H1 (cell line): ENCODE measurements around the gene SLX4. TPM values are rescaled to one million over a fixed set of nuclear protein-coding genes. Genes with fewer than 3 reads are reported as not detected.

ENCODE experiments used
- CTCF ChIA-PET: fragments of 300-600 bp; sonication (Branson Sonifier 250); formaldehyde crosslinking; loops from one replicate; lab custom pipeline; 2021; ENCODE audit not compliant: partially characterized antibody; lab: Charles Lee
- POLR2A ChIA-PET: fragments of 300-600 bp; sonication (Branson Sonifier 250); formaldehyde crosslinking; loops from one replicate; lab custom pipeline; 2021; ENCODE audit warnings: inconsistent platforms; ENCODE audit not compliant: partially characterized antibody; lab: Charles Lee
- DNase-seq, 2 experiments: peaks; one replicate each; pipeline versions ENCODE4 v3.0.0 to v3.0.0-alpha.2; 2010 to 2022; ENCODE audit warnings: low spot score in 2 of 2, low read depth in 1 of 2, mixed read lengths in 1 of 2
- FAIRE-seq: peaks from 2 replicates; lab custom pipeline; 2011; peaks lifted over from hg19 to GRCh38; lab: Jason Lieb, UNC
- H2AFZ ChIP-seq: 2 replicates; pipeline ENCODE4 v1.8.1; 2012; ENCODE audit warnings: low read length, inconsistent platforms
- H2AK5ac ChIP-seq: 2 replicates; pipeline ENCODE4 v1.6.1; 2013; ENCODE audit warnings: low read depth, low read length
- H2BK120ac ChIP-seq: replicated peaks from 2 replicates; pipeline ENCODE3; 2013; ENCODE audit warnings: low read depth, low read length, inconsistent platforms
- H2BK12ac ChIP-seq: 2 replicates; pipeline ENCODE4 v1.6.1; 2013; ENCODE audit warnings: low read depth, low read length
- H2BK15ac ChIP-seq: 2 replicates; pipeline ENCODE4 v1.6.1; 2013; ENCODE audit warnings: low read length
- H2BK20ac ChIP-seq: 2 replicates; pipeline ENCODE4 v1.6.1; 2013; ENCODE audit warnings: low read length
- H2BK5ac ChIP-seq: 2 replicates; pipeline ENCODE4 v1.6.1; 2013; ENCODE audit warnings: low read depth, low read length
- H3K14ac ChIP-seq: 2 replicates; pipeline ENCODE4 v1.6.1; 2013; ENCODE audit warnings: inconsistent platforms; ENCODE audit not compliant: insufficient read length
- H3K18ac ChIP-seq: 2 replicates; pipeline ENCODE4 v1.6.1; 2013; ENCODE audit warnings: low read length; ENCODE audit errors: extremely low read depth
- H3K23ac ChIP-seq: 2 replicates; pipeline ENCODE4 v1.6.1; 2013; ENCODE audit warnings: inconsistent platforms; ENCODE audit not compliant: insufficient read length
- H3K23me2 ChIP-seq: 2 replicates; pipeline ENCODE4 v1.6.1; 2013; ENCODE audit warnings: low read depth, low read length
- H3K27ac ChIP-seq: 2 replicates; pipeline ENCODE4 v1.6.1; 2011; ENCODE audit warnings: low read depth, low read length, inconsistent platforms
- H3K27me3 ChIP-seq, 4 experiments: replicated peaks in 1 of 4; 1 replicate in 1 of 4; 2 replicates in 3 of 4; pipeline versions ENCODE4 v1.6.1 to v1.8.1; 2011 to 2013; ENCODE audit warnings: low read length in 3 of 4, mild to moderate bottlenecking in 3 of 4, inconsistent platforms in 2 of 4, mixed read lengths in 2 of 4, moderate library complexity in 1 of 4; ENCODE audit not compliant: control insufficient read depth in 3 of 4, insufficient read depth in 3 of 4; ENCODE audit errors: extremely low read depth in 1 of 4
- H3K36me3 ChIP-seq, 4 experiments: 2 replicates each; pipeline versions ENCODE4 v1.6.1 to v1.8.1; 2011 to 2013; ENCODE audit warnings: mild to moderate bottlenecking in 4 of 4, low read length in 3 of 4, moderate library complexity in 2 of 4, control low read depth in 1 of 4, inconsistent platforms in 1 of 4; ENCODE audit not compliant: insufficient read depth in 4 of 4, control insufficient read depth in 2 of 4
- H3K4ac ChIP-seq: replicated peaks from 2 replicates; pipeline ENCODE3; 2013; ENCODE audit warnings: low read length, low read depth, mixed read lengths, inconsistent platforms; ENCODE audit not compliant: insufficient read length
- H3K4me1 ChIP-seq, 4 experiments: replicated peaks in 1 of 4; 1 replicate in 1 of 4; 2 replicates in 3 of 4; pipeline versions ENCODE4 v1.6.1 to v1.8.1; 2011 to 2013; ENCODE audit warnings: low read length in 3 of 4, inconsistent platforms in 2 of 4, mixed read lengths in 1 of 4; ENCODE audit not compliant: insufficient read depth in 4 of 4, control insufficient read depth in 3 of 4
- H3K4me2 ChIP-seq, 2 experiments: 2 replicates each; pipeline versions ENCODE4 v1.6.1 to v1.8.1; 2011 to 2013; ENCODE audit warnings: low read depth in 2 of 2, low read length in 2 of 2, control low read depth in 1 of 2, inconsistent platforms in 1 of 2, mild to moderate bottlenecking in 1 of 2; ENCODE audit not compliant: insufficient read depth in 1 of 2
- H3K4me3 ChIP-seq, 4 experiments: fragments of 200-600, 300-600 bp in 1 of 4; sonication (generic), shearing (Covaris generic), sonication (Bioruptor Twin) in 1 of 4; 2 replicates each; pipeline versions ENCODE4 v1.5.1 to v1.8.1; 2011 to 2016; ENCODE audit warnings: low read length in 4 of 4, low read depth in 3 of 4, control low read depth in 2 of 4, inconsistent platforms in 2 of 4, mild to moderate bottlenecking in 2 of 4, mixed read lengths in 1 of 4, moderate library complexity in 1 of 4; ENCODE audit not compliant: insufficient read depth in 2 of 4; ENCODE audit errors: extremely low read depth in 1 of 4
- H3K56ac ChIP-seq: replicated peaks from 2 replicates; pipeline ENCODE3; 2013; ENCODE audit warnings: low read depth, mild to moderate bottlenecking, mixed read lengths, low read length, inconsistent platforms; ENCODE audit not compliant: insufficient read length
- H3K79me1 ChIP-seq: 2 replicates; pipeline ENCODE4 v1.6.1; 2013; ENCODE audit warnings: low read depth, low read length, control low read depth
- H3K79me2 ChIP-seq, 2 experiments: 2 replicates each; pipeline versions ENCODE4 v1.6.1 to v1.8.1; 2012 to 2013; ENCODE audit warnings: low read length in 2 of 2, mild to moderate bottlenecking in 2 of 2, inconsistent platforms in 1 of 2; ENCODE audit not compliant: insufficient read depth in 2 of 2, control insufficient read depth in 1 of 2
- H3K9ac ChIP-seq, 4 experiments: replicated peaks in 1 of 4; 1 replicate in 1 of 4; 2 replicates in 3 of 4; pipeline versions ENCODE4 v1.6.1 to v1.8.1; 2011 to 2013; ENCODE audit warnings: low read depth in 3 of 4, low read length in 3 of 4, control low read depth in 2 of 4, mild to moderate bottlenecking in 2 of 4, moderate library complexity in 2 of 4, inconsistent platforms in 1 of 4; ENCODE audit errors: extremely low read depth in 1 of 4
- H3K9me3 ChIP-seq, 2 experiments: 2 replicates each; pipeline versions ENCODE4 v1.6.1 to v1.8.1; 2012 to 2013; ENCODE audit warnings: mild to moderate bottlenecking in 2 of 2, moderate library complexity in 2 of 2, control low read depth in 1 of 2, inconsistent platforms in 1 of 2, low read depth in 1 of 2, low read length in 1 of 2, mixed read lengths in 1 of 2; ENCODE audit not compliant: insufficient read depth in 2 of 2
- H4K20me1 ChIP-seq, 2 experiments: replicated peaks in 1 of 2; 2 replicates each; pipeline versions ENCODE3 to v1.8.1; 2011 to 2013; ENCODE audit warnings: inconsistent platforms in 2 of 2, low read length in 2 of 2, mild to moderate bottlenecking in 1 of 2; ENCODE audit not compliant: insufficient read depth in 2 of 2, control insufficient read depth in 1 of 2
- H4K5ac ChIP-seq: 2 replicates; pipeline ENCODE4 v1.6.1; 2013; ENCODE audit warnings: low read length, low read depth, mixed read lengths, inconsistent platforms; ENCODE audit not compliant: insufficient read length
- H4K8ac ChIP-seq: 2 replicates; pipeline ENCODE4 v1.8.0; 2013; ENCODE audit warnings: mild to moderate bottlenecking, moderate library complexity, low read length, inconsistent platforms; ENCODE audit not compliant: insufficient read depth; ENCODE audit errors: extremely low read depth
- H4K91ac ChIP-seq: replicated peaks from 2 replicates; pipeline ENCODE3; 2013; ENCODE audit warnings: low read length, mixed read lengths, inconsistent platforms; ENCODE audit not compliant: insufficient read length
- WGBS, 2 experiments: shearing (Covaris generic) in 1 of 2; methylation state at CpG; one replicate each; pipeline versions ENCODE4 v1.1.6 to v1.1.7; 2013 to 2015; ENCODE audit warnings: low lambda C conversion rate in 2 of 2, mixed read lengths in 2 of 2, inconsistent platforms in 1 of 2, low coverage in 1 of 2, missing lambda C conversion rate in 1 of 2; ENCODE audit not compliant: insufficient replicate concordance in 2 of 2, insufficient coverage in 1 of 2, insufficient read length in 1 of 2; ENCODE audit errors: extremely low coverage in 1 of 2, missing lambda C conversion rate in 1 of 2; 5-methylcytosine and 5-hydroxymethylcytosine counted together
- polyA plus RNA-seq, 7 experiments: library from polyadenylated mRNA; depleted of rRNA in 3 of 7; stranded (reverse) in 5 of 7; unstranded in 2 of 7; fragments of >200 nt in 5 of 7; fragments of 200-250 nt in 2 of 7; gene quantifications; 1 replicate in 5 of 7; 2 replicates in 1 of 7; 4 replicates in 1 of 7; pipeline versions ENCODE4 v1.2.1 to v1.2.3, GENCODE V29; 2011 to 2013; ENCODE audit warnings: missing spikeins in 2 of 7, mixed read lengths in 2 of 7
- total RNA-seq: library from RNA; stranded (reverse); fragmentation: NEBNext Ultra II Directional; extraction: Animal tissue kit (Norgen Biotek cat#: 25700); gene quantifications from 2 replicates; pipeline ENCODE4 v1.2.1, GENCODE V29; 2021
- TF ChIP-seq, protein P1 (sequence below), 3 experiments: IDR thresholded peaks; 1 replicate in 2 of 3; 2 replicates in 1 of 3; pipeline versions ENCODE4 v1.5.1 to v1.6.1; 2011; ENCODE audit warnings: low read length in 3 of 3, mild to moderate bottlenecking in 3 of 3, inconsistent platforms in 2 of 3, low read depth in 1 of 3, moderate library complexity in 1 of 3; ENCODE audit not compliant: insufficient read depth in 1 of 3; ENCODE audit errors: control extremely low read depth in 1 of 3

Gene SLX4
- total and polyA plus RNA-seq, 2 of the 8 experiments (the other 6 are each of a cell fraction or from before 2014, with no cell fraction given) = 4.4 to 11.4 TPM

DNA sequence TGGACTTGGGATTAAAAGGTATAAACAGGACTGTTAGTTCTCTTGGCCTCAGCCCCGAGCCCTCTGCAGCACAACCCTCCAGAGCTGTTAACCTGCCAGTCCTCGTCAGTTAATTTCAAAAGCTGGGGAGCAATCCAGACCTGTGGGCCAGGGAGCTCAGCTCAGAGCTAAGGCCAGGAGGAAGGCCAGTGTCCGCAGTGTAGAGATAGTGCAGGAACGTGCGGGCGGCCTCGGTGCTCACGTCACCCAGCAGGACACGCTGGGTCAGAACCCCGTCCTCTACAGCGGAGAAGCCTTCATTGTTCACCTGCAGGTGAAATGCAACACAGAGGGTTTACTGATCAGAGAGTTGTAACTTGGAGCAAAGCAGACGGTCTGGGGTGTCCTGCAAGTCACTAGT is 18.8 kb downstream of the SLX4 start:
- 96% methylated on average over 12 of the region's 12 CpGs; no CpG with 5 or more reads in 1 of the 2 experiments for WGBS, 2 experiments
- TF ChIP-seq, protein P1, sequence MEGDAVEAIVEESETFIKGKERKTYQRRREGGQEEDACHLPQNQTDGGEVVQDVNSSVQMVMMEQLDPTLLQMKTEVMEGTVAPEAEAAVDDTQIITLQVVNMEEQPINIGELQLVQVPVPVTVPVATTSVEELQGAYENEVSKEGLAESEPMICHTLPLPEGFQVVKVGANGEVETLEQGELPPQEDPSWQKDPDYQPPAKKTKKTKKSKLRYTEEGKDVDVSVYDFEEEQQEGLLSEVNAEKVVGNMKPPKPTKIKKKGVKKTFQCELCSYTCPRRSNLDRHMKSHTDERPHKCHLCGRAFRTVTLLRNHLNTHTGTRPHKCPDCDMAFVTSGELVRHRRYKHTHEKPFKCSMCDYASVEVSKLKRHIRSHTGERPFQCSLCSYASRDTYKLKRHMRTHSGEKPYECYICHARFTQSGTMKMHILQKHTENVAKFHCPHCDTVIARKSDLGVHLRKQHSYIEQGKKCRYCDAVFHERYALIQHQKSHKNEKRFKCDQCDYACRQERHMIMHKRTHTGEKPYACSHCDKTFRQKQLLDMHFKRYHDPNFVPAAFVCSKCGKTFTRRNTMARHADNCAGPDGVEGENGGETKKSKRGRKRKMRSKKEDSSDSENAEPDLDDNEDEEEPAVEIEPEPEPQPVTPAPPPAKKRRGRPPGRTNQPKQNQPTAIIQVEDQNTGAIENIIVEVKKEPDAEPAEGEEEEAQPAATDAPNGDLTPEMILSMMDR (IDR thresholded peaks at IDR 0.05; ENCODE audit: control extremely low read depth in 1 of 3, insufficient read depth in 1 of 3, low read depth in 1 of 3, low read length in 3 of 3) = no peak

More for the DNA sequence above, 18.8 kb downstream of the SLX4 start:
- no peak for FAIRE-seq
- no peak overlapping the region for H2BK15ac ChIP-seq
- H3K4me3 ChIP-seq = no peak overlapping the region
- no peak overlapping the region for H3K14ac ChIP-seq
- H3K36me3 ChIP-seq = peaks cover 0 to 12% (median 4%) of the 10 kb centered on the region in 4 experiments; a peak in 5 of 8 replicates
- no peak overlapping the region for H4K8ac ChIP-seq
- no peaks in the 10 kb centered on the region for H3K9me3 ChIP-seq
- no peak overlapping the region for H4K5ac ChIP-seq
- H2BK5ac ChIP-seq = no peak overlapping the region
- H2AK5ac ChIP-seq = no peak overlapping the region
- H3K27me3 ChIP-seq = no peaks in the 10 kb centered on the region
- H3K23ac ChIP-seq = no peak overlapping the region
- H3K79me2 ChIP-seq = no peaks in the 10 kb centered on the region
- H2AFZ ChIP-seq = no peak overlapping the region
- no peak overlapping the region for H2BK20ac ChIP-seq
- no peak overlapping the region for H2BK120ac ChIP-seq
- H3K4me2 ChIP-seq = no peak overlapping the region
- H3K4me1 ChIP-seq = peaks cover 0 to 2% (median under 1%) of the 10 kb centered on the region in 4 experiments; a peak in 2 of 7 replicates
- H3K27ac ChIP-seq = no peak overlapping the region
- H3K79me1 ChIP-seq = no peaks in the 10 kb centered on the region
- no peak overlapping the region for H2BK12ac ChIP-seq
- CTCF ChIA-PET = no interaction called here
- H3K9ac ChIP-seq = no peak overlapping the region
- peaks cover 0 to 3% of the 10 kb centered on the region in 2 experiments for H4K20me1 ChIP-seq
- no peak overlapping the region for H3K56ac ChIP-seq
- H3K18ac ChIP-seq = no peak overlapping the region
- POLR2A ChIA-PET = interaction anchor here (1.0 to 2.0 kb wide), 2 partner anchors 12 to 70 kb away, joined by 3 to 5 read pairs; no protein-coding TSS in a partner anchor
- no peak overlapping the region for H3K4ac ChIP-seq
- H3K23me2 ChIP-seq = no peaks in the 10 kb centered on the region
- DNase-seq = no peak
- no peak overlapping the region for H4K91ac ChIP-seq
